NCI-H1694 treated with DMSO at 0.1 percent for 48 hours (cell line): ENCODE results near the gene CDK3.

Experiments
- DNase-seq: peaks from one replicate; lab custom pipeline; 2025; lab: John Stamatoyannopoulos, UW

CDK3 gene

GRCh38 chr17:75991396-75991795, 9.3 kb upstream of the CDK3 start:
- no peak for DNase-seq

GRCh38 chr17:75994802-75995370, 5.8 kb upstream of the CDK3 start:
- DNase-seq: no peak

DNA sequence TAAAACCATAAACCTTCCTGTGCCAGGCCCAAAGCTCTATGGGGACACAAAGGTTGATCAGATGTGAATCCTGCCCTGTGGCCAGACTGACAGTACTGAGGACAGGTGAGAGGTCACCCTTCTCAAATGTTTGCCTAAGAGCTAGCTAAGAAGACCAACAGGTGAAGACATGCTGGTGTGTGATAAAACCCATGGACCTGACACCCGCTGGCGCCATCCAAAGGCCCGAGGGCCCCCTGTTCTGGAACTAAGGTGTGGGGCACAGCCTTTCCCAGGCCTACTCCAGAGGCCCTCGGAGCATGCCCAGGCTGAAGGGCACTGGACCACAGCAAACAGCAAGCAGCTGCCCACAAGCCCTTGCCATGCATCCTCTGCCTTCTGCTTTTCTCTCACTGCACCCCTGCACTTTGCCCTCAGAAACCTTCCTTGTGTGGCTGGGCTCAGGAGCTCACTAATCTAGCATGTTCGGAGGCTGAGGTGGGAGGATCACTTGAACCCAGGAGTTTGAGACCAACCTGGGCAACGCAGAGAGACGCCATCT, 5.2 kb upstream of the CDK3 start:
- no peak for DNase-seq

DNA sequence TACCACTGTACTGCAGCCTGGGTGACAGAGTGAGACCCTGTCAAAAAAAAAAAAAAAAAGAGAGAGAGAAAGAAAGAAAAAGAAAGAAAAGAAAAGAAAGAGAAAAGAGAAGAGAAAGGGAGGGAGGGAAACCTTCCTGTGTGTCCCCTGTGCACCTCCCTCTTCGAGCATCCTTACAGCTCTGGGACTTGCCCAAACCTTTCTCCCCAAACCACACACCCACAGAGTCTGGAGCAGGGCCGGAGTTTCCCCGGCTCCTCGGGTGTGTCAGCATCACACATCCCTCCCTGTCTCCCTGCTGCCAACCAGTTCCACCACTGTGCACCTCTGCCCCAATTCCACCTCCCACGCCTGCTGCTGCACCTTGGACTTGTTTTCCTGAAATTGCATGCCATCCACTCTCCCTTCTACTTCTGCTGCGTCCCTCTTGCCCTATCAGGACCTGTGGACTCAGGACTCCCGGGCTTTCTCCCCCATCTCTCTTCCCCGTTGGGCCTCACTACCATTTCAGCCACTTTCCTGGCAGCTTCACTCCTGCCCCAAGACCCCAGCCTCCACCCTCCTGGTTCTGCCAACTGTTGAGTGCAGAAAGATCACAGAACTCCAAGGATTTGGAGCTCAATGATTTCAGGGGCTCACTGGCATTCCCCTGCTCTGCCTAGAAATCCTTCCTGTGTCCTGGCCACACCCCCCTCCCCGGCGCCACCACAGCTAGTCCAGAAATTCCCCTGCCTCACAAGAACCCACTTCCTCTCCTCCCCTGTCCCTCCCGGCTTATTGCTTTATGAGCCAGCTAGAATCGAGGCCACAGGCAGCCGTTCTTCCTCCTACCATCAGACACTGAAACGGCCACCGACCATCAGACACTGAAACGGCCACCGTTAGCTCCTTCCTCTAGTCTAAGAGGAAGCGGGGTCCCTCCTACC, 3.7 kb upstream of the CDK3 start:
- no peak for DNase-seq

DNA sequence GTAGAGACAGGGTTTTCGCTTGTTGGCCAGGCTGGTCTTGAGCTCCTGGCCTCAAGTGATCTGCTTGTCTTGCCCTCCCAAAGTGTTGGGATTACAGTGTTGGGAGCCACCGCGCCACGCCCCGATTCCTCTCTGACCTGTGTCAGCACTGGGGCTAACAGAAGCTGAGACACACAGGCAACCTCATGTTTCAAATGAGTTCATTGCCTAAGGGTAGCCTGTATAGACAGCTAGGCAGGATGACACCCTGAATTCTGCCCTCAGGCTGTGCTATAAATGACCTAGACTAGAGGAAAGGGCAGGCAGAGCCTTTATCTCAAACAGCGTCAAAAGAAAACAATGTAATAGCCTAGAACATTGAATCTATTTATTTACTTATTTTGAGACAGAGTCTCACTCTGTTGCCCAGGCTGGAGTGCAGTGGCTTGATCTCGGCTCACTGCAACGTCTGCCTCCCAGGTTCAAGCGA, 2.3 kb upstream of the CDK3 start:
- no peak for DNase-seq

DNA sequence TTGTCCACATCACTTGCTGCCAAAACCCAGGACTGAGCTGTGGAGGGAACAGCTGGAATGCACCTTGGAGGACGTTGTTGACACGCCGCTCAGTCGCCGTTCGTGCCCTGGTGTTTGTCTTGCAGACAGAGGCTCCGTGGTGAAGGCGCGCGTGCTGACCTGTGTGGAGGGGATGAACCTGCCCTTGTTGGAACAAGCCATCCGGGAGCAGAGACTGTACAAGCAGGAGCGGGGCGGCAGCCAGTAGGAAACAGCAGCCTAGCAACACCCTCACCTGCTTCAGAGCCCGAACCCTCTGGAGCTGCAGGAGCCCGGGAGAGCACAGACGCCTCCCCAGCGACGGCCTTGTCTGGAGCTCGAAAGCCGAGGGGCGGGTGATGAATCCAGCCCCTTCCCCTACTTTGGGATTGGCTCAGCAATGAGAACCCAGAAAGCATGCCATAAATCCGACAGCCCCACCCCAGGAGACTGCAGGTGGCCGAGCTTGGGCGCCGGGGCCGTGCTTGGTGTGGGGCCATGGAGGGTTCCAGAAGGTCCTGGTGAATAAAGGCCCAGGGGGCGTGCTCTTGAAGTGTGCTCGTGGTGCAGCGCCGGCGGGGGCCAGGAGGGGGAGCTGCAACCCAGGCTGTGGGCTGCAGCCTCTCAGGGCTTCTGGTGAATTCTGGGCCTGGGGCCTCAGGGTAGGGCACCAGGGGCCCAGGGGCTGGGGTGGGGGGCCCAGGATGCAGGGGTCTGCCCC, 470 bp upstream of the CDK3 start:
- DNase-seq: peak; percentile 38

DNA sequence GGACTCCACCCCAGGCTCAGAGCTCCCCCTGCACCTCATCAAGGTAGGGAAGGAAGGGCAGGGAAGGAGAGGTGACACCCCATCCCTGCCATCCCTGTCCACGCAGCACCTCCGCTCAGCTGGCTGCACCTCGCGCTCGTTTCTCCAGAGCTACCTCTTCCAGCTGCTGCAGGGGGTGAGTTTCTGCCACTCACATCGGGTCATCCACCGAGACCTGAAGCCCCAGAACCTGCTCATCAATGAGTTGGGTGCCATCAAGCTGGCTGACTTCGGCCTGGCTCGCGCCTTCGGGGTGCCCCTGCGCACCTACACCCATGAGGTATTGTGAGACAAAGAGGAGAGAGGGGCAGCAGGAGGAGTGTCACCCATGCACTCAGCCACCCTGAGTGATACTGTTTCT, 1.4 kb downstream of the CDK3 start:
- no peak for DNase-seq

- no peak for DNase-seq
Measured at GRCh38 chr17:76003915-76004314, 3.3 kb downstream of the CDK3 start.

GRCh38 chr17:76004750-76005262, 4.2 kb downstream of the CDK3 start:
- DNase-seq: no peak

DNA sequence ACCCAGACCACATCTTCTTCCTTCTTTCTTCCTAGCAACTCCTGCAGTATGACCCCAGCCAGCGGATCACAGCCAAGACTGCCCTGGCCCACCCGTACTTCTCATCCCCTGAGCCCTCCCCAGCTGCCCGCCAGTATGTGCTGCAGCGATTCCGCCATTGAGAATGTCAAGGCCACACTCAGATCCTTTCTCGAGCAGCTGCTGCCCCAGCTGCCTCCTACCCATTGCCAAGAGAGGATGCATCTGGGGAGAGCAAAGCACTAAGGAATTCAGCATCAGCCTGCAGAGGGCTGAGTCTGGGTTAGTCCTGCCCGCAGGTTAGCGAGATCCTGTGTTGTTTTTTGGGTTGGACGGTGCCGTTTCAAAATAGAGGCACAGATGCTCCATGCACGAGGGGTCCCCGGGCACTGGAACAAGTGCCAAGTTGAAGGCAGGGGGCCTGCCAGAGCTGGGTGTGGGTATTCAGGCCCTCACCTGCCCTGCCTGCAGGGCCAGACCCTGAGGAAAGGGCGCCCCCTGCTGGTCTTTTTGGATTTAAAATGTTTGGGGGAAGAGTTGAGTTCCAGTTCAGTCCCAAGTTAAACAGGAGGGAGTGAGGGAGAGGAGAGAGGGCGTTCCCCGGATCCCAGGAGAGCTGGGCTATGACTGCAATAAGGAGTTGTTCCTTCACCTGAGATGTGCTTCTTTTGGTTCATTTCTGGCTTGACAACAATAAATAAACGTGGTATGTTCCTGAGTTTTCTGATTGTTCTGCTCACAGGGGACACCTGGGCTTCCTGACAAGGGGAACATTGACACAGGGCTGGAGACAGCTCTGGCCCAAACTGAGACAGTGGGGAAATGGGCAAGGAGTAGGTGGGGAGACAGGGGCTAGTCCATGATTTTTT, 4.9 kb downstream of the CDK3 start:
- peak; percentile 95 for DNase-seq

DNA sequence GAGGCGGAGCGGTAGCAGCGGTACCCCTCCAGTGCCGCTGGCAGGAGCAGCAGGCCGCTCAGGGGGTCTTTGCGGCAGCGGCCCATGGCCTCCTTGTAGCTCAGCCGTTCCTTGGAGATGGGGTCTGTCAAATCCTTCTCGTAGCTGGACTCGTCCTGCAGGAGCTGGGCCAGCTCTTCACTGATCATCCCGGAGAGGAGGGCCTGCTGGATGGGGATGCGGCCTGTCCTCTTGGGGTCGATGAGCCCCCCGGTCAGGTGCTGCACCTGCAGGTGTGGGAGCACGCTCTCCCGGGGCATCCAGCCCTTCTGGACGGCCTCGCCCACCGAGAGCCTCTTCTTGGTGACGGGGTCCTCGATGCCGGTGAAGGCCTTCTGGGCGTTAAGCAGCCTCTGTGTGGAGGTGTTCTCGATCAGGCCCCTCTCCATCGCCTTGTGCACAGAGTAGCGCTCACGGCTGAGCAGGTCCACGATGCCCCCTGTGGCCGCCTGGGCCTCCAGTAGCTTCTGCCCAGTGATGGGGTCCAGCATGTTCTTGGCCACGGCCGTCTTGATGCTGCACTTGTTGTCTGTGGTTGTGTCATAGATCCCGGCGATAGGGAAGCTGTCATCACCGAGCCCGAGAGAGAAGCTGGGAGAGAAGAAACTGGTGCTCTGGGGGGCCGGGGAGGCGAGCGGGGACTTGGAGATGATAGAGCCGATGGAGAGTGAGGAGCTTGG, 6.6 kb downstream of the CDK3 start:
- no peak for DNase-seq

DNA sequence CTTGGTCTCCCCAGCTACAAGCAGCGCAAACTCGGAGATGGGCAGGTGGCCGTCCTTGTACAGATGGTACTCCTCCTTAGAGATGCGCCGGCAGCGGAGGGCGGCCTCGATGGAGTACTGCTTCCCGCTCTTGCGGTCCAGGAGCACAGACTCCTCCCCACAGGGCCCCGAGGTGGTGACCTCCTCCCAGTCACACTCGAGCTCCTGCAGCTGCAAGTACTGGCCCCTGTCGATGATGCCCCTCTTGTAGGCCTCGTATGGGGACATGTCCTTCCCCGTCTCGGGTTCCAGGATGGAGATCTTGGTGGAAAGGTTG, 7.2 kb downstream of the CDK3 start:
- DNase-seq: no peak

GRCh38 chr17:76008208-76008607, 7.6 kb downstream of the CDK3 start:
- no peak for DNase-seq

GRCh38 chr17:76008630-76009425, 8.2 kb downstream of the CDK3 start:
- DNase-seq: no peak

DNA sequence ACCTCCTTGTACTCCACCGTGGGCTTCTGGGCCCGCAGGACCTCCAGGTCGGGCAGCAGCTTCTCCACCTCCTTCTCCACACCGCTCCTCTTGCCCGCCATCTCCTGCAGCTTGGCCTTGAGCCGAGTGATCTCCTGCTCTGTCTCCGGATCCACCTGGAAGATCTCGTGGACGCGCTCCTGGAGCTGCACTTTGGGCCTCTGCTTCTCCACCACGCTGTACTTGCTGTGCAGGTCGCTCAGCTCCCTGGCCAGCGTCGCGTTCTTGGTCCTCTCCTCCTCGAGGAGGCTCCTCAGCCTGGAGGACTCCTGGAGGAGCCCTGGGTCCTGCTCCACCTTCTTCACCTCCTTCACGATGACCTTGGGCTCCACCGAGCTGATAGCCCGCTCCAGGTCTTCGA, 8.8 kb downstream of the CDK3 start:
- no peak for DNase-seq

DNA sequence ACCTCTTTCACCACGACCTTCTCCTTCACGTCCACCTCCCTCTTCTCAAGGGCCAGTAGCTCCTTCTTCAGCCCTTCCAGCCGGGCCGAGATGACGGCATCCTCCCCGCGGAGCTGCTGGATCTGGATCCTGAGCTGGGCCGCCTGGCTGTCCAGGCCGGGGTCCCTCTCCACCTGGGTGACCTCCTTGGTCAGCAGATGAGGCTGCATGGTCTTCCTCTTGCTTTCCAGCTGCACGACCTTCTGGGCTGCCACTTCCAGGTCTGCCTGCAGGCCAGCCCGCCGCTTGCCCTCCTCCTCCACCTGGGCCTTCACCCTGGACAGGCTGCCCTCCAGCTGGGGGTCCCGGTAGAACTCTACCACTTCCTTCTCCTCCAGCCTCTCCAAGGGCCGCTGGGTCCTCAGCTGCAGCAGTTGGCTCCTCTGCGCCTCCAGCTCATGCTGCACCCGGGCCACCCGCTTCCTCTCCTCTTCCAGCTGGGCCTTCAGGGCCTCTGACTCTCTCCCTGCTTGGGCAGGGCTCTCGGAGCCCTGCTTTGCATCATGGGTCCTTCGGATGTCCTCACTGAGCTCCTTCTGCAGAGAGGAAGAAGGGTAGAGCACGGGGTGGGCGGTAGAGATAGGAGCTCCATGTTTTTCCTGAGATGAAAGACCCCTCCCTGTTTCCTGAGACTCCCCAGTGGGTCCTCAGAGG, 9.5 kb downstream of the CDK3 start:
- DNase-seq: no peak

GRCh38 chr17:76011951-76012350, 11.3 kb downstream of the CDK3 start:
- no peak for DNase-seq

GRCh38 chr17:76013377-76013932, 12.8 kb downstream of the CDK3 start:
- no peak for DNase-seq
